ENCODE measurements around the gene WDR17.

DNA sequence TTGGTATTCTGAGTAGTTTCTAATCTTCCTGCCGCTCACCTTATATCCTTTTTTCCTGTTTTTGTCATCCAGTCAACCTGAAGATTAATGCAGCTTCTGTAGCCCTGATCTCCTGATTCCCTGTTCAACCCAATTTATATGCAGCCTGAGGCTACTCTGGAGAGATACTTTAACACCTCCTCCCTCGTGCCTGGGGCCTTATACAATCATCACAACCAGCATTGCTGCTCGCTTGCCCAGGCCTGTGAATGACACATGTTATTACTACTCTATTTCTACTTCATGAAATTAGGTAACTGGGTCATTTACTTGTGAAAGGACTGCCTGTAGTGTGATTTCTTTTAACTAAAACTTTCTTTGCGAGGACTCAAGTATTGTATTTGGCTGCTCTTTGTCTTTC, 33.7 kb upstream of the WDR17 start:
- TF ChIP-seq, protein P1, sequence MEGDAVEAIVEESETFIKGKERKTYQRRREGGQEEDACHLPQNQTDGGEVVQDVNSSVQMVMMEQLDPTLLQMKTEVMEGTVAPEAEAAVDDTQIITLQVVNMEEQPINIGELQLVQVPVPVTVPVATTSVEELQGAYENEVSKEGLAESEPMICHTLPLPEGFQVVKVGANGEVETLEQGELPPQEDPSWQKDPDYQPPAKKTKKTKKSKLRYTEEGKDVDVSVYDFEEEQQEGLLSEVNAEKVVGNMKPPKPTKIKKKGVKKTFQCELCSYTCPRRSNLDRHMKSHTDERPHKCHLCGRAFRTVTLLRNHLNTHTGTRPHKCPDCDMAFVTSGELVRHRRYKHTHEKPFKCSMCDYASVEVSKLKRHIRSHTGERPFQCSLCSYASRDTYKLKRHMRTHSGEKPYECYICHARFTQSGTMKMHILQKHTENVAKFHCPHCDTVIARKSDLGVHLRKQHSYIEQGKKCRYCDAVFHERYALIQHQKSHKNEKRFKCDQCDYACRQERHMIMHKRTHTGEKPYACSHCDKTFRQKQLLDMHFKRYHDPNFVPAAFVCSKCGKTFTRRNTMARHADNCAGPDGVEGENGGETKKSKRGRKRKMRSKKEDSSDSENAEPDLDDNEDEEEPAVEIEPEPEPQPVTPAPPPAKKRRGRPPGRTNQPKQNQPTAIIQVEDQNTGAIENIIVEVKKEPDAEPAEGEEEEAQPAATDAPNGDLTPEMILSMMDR (conservative IDR thresholded peaks at IDR 0.05): no peak
- TF ChIP-seq ZFX (IDR thresholded peaks at IDR 0.05): no peak

Data from C4-2B (cell line).